ENCODE data around the gene EID2.

The EID2 gene

DNA sequence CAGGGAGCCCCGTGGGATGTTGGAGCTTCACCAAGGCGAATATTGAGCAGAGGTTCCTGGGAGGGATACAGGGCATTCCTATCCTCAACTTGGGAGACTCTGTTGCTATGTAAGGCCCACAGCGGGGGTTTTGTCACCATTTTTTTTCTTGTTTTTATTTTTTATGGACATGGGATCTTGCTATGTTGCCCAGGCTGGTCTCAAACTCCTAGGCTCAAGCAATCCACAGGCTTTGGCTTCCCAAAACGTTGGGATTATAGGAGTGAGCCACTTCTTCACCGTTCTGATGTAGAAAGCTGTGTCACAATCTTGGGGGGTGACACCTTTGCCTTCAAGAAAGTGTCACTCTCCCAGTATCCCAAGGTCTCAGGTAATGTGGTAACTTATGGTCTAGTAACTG, 38.6 kb downstream of the EID2 start:
- no peak for DNase-seq (ENCODE audit: low read depth)

DNA sequence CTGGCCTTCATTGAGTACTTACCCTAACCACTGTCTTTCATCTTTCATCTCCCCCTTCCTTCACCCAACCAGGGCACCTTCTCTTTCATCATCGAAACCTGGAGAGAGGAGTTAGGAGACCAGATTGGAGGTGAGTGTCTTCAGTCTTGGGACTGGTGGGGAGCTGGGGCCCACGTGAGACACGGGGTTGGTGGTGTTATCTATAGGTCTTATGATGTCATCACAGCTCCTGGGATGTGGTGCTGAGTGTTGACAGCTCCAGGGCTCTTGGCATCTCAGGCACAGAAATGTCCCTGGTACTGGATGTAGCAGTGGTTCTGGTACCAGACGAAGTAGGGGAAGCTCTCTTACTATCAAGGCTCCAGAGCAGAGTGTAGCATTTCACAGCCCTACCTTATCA, 39.4 kb downstream of the EID2 start:
- no peak for DNase-seq (ENCODE audit: low read depth)

DNA sequence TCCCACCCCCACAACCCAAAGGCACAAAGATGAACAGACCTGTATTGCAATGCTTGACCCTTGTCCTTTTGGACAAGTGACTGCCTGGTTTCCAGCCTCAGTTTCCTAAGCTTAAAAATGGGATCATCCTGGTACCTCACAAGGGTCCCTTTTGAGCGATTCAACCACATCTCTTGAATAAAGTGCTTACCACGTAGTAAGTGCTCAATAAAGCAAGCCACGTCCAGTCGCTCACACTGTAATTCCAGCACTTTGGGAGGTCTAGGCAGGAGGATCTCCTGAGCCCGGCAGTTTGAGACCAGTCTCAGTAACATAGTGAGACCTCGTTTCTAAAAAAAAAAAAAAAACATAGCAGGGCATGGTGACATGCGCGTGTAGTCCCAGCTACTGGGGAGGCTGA, 40.0 kb downstream of the EID2 start:
- no peak for DNase-seq (ENCODE audit: low read depth)

- DNase-seq (ENCODE audit: low read depth), result no peak
Measured at GRCh38 chr19:39498798-39499642, 40.9 kb downstream of the EID2 start, which contains the start of gene DLL3. Gene DLL3, plus strand, starts transcription at chr19:39498947. Its CDS starts 28 bp downstream, at chr19:39498975.

- no peak for DNase-seq (ENCODE audit: low read depth)
Measured at GRCh38 chr19:39497996-39498797, 41.8 kb downstream of the EID2 start.

- DNase-seq (ENCODE audit: low read depth), result no peak
Measured at GRCh38 chr19:39497701-39497995, 42.3 kb downstream of the EID2 start.

- DNase-seq (ENCODE audit: low read depth), result no peak
Measured at GRCh38 chr19:39496063-39496462, 43.9 kb downstream of the EID2 start.

DNA sequence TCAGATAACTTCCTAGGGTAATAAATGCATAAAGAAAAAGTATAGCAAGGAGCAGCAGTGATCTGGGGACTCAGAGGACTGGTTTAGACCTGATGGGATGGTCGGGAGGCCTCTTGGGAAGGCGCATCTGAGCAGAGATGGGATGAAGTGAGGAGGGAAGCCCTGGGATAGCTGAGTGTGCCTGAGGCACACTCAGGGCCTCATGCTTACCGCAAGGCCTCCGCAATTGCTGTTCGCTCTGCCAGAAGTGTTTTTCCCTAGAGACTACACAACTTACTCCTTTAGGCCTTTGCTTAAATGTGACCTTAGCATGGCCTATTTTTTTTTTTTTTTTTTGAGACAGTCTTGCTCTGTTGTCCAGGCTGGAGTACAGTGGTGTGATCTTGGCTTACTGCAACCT, 45.3 kb downstream of the EID2 start:
- no peak for DNase-seq (ENCODE audit: low read depth)

DNA sequence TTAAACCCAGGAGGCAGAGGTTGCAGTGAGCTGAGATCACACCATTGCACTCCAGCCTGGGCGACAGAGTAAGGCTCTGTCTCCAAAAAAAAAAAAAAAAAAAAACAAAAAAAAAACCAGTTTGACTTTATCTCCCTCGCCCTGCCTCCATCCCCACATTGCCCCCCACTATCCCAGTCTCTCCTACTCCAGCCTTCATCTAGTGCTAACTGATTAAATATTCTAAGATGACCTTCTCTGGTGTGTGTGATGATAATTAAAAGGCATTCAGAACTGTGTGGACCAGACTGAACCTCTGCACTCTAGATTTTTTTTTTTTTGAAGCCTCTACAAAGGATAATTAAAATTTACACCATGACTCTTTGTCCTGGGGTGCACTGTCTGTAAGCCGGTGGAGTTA, 47.2 kb downstream of the EID2 start:
- no peak for DNase-seq (ENCODE audit: low read depth)

GRCh38 chr19:39492225-39492624, 47.7 kb downstream of the EID2 start:
- DNase-seq (ENCODE audit: low read depth), result no peak

GRCh38 chr19:39489756-39490155, 50.2 kb downstream of the EID2 start:
- DNase-seq (ENCODE audit: low read depth), result no peak
